ENCODE results near the gene ADAMTS6. TPM values are rescaled to one million over a fixed set of nuclear protein-coding genes. Genes with fewer than 3 reads are reported as not detected.
"Not testable (repeated sequence)": the region's sequence is repeated elsewhere in the genome, so short reads cannot be mapped to it uniquely, and the experiment has no call there.

The ADAMTS6 gene
- total and polyA plus RNA-seq, 9 donors: 0.80 to 3.2 (median 1.4) TPM

DNA sequence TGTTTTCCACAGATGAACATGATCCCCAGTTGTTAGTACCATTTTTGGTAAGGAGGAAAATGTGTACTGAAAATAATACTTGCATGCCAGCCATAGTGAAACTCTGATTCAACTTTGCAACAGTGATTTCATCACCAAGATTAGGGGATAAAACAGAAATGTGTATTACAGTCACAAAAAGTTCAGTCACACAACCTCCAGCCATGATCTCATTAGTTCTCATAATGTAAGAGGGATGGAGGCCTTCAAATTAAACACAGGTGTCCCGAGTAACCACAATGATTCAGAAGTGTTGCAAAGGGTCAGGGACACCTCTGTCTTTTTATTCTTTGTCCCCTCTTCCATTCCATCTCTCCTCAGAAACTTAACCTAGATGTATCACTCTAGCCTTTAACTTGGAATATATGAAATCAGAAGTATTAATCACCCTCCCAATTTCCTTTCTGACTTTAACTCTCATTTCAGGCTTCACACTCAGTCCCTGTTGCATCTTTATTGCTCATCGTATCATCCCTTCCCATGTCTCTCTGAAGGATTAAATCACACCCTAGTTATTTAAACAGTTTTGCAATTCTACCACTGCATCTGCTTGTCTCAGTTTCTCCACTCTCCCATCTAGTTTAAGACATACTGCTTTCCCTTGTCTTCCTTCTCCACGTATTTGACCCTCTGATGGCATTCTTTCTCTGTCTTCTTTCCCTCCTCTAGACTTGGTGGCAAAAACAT, 291.2 kb downstream of the ADAMTS6 start:
- no peak for DNase-seq

DNA sequence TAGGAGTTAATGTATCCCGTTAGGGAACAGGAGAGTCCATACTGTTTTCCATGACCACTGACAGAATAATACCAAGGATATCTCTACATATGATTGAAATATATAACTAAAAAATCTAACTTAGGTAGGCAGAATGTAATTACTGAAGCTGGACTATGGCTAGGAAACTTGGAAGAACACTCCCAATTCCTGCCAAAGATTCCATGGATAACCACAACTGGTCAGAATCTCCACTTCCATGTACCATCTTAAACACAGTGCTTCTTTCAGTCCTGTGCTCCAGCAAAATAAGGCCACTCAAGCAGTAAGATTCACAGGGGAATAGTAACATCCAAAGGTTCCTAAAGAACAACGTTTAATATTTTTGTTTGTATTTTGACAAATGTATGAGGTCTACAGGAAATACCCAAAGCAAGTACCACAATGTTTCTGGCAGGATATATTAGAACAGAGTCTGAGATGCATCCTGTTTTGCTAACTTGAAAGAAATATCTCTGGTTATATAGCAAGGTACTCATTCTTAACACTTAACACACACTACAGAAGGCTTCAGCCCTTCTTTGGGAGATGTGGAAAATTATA, 295.0 kb downstream of the ADAMTS6 start:
- Histone ChIP-seq H3K9me3 (replicated peaks; ENCODE audit: control insufficient read depth, low read depth, low read length) (no peaks in the 10 kb centered on the region), H3K27me3 (ENCODE audit: control insufficient read depth, insufficient read depth, low read length) (no peaks in the 10 kb centered on the region), H3K4me3 (ENCODE audit: low read length) (no peak overlapping the region), H3K36me3 (ENCODE audit: control insufficient read depth, insufficient read depth, low read length) (no peaks in the 10 kb centered on the region), H3K27ac (ENCODE audit: low read length) (no peak overlapping the region), H3K4me1 (ENCODE audit: control insufficient read depth, insufficient read depth, low read length) (no peaks in the 10 kb centered on the region)
- no CpG with 5 or more reads among the region's 2 CpGs for WGBS (ENCODE audit: insufficient coverage)
- DNase-seq: no peak

More for the DNA sequence above, 291.2 kb downstream of the ADAMTS6 start:
- no peak overlapping the region for H3K27ac ChIP-seq (ENCODE audit: low read length)
- H3K4me3 ChIP-seq (ENCODE audit: low read length): no peak overlapping the region
- no peaks in the 10 kb centered on the region for H3K9me3 ChIP-seq (replicated peaks; ENCODE audit: control insufficient read depth, low read depth, low read length)
- WGBS (ENCODE audit: insufficient coverage): 45% methylated on average over 1 of the region's 3 CpGs
- H3K4me1 ChIP-seq (ENCODE audit: control insufficient read depth, insufficient read depth, low read length): no peaks in the 10 kb centered on the region
- H3K27me3 ChIP-seq (ENCODE audit: control insufficient read depth, insufficient read depth, low read length): no peaks in the 10 kb centered on the region
- no peaks in the 10 kb centered on the region for H3K36me3 ChIP-seq (ENCODE audit: control insufficient read depth, insufficient read depth, low read length)

DNA sequence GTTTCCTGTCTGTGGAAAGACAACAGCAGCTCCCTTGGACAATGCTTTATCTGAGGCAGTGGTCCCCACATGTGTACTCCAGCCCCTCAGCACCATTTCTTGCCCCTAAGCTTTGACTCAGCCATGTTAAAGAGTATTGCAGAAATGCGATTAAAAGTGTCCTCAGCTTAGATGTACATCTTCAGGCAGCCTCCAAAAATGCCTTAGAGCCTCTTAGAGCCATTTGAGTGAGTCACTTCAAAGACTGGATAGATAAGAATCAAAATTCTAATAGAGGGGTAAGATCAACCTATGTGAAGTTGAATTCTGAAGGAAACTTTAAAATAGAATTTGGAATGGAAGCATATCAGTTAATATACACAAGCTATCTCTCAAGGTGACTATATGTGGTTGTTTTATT, 296.3 kb downstream of the ADAMTS6 start:
- no peaks in the 10 kb centered on the region for H3K36me3 ChIP-seq (ENCODE audit: control insufficient read depth, insufficient read depth, low read length)
- no peaks in the 10 kb centered on the region for H3K4me1 ChIP-seq (ENCODE audit: control insufficient read depth, insufficient read depth, low read length)
- H3K27me3 ChIP-seq (ENCODE audit: control insufficient read depth, insufficient read depth, low read length): no peaks in the 10 kb centered on the region
- no peaks in the 10 kb centered on the region for H3K9me3 ChIP-seq (replicated peaks; ENCODE audit: control insufficient read depth, low read depth, low read length)
- no CpG with 5 or more reads among the region's 1 CpG for WGBS (ENCODE audit: insufficient coverage)
- DNase-seq: no peak
- no peak overlapping the region for H3K27ac ChIP-seq (ENCODE audit: low read length)
- H3K4me3 ChIP-seq (ENCODE audit: low read length): no peak overlapping the region

GRCh38 chr5:65184780-65185179, 296.9 kb downstream of the ADAMTS6 start:
- WGBS (ENCODE audit: insufficient coverage): no CpG with 5 or more reads among the region's 5 CpGs
- DNase-seq: peak; percentile 17

GRCh38 chr5:65174231-65174630, 307.5 kb downstream of the ADAMTS6 start:
- not testable (repeated sequence) for H3K4me1 ChIP-seq (ENCODE audit: control insufficient read depth, insufficient read depth, low read length); H3K9me3 ChIP-seq (replicated peaks; ENCODE audit: control insufficient read depth, low read depth, low read length); H3K4me3 ChIP-seq (ENCODE audit: low read length); H3K27ac ChIP-seq (ENCODE audit: low read length); H3K27me3 ChIP-seq (ENCODE audit: control insufficient read depth, insufficient read depth, low read length); DNase-seq; H3K36me3 ChIP-seq (ENCODE audit: control insufficient read depth, insufficient read depth, low read length)
- WGBS (ENCODE audit: insufficient coverage): 94% methylated on average over 15 of the region's 18 CpGs

More at GRCh38 chr5:65184780-65185179, 296.9 kb downstream of the ADAMTS6 start:
- no peaks in the 10 kb centered on the region for H3K4me1 ChIP-seq (ENCODE audit: control insufficient read depth, insufficient read depth, low read length)
- H3K4me3 ChIP-seq (ENCODE audit: low read length): no peak overlapping the region
- H3K36me3 ChIP-seq (ENCODE audit: control insufficient read depth, insufficient read depth, low read length): no peaks in the 10 kb centered on the region
- no peaks in the 10 kb centered on the region for H3K27me3 ChIP-seq (ENCODE audit: control insufficient read depth, insufficient read depth, low read length)
- no peaks in the 10 kb centered on the region for H3K9me3 ChIP-seq (replicated peaks; ENCODE audit: control insufficient read depth, low read depth, low read length)
- no peak overlapping the region for H3K27ac ChIP-seq (ENCODE audit: low read length)

DNA sequence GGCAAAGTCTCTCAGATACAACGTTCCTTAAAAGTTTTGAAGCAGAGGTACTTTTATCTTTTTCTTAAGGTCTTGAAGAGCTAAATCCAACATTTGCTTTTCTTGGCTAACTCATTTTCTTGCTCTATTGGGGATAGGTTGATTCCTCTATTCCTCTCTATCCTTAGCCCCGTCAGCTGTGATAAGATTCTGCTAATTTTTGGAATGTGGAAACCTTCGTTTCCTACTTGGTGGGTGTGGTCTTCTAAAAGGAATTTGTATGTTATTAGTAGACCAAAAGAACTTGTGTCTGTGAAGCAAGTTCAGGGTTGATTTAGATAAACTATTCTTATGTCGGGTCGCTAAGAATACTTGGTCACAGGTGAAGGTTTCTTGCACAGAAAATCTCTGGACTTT, 308.6 kb downstream of the ADAMTS6 start:
- H3K4me3 ChIP-seq (ENCODE audit: low read length): no peak overlapping the region
- DNase-seq: no peak
- H3K36me3 ChIP-seq (ENCODE audit: control insufficient read depth, insufficient read depth, low read length): no peaks in the 10 kb centered on the region
- no peaks in the 10 kb centered on the region for H3K27me3 ChIP-seq (ENCODE audit: control insufficient read depth, insufficient read depth, low read length)
- no peaks in the 10 kb centered on the region for H3K9me3 ChIP-seq (replicated peaks; ENCODE audit: control insufficient read depth, low read depth, low read length)
- no peaks in the 10 kb centered on the region for H3K4me1 ChIP-seq (ENCODE audit: control insufficient read depth, insufficient read depth, low read length)
- no peak overlapping the region for H3K27ac ChIP-seq (ENCODE audit: low read length)
- no CpG with 5 or more reads among the region's 5 CpGs for whole genome bisulfite sequencing (ENCODE audit: insufficient coverage)

- H3K9me3 ChIP-seq (replicated peaks; ENCODE audit: control insufficient read depth, low read depth, low read length): no peaks in the 10 kb centered on the region
- H3K4me3 ChIP-seq (ENCODE audit: low read length): no peak overlapping the region
- 96% methylated on average over 5 of the region's 9 CpGs for WGBS (ENCODE audit: insufficient coverage)
- no peak overlapping the region for H3K27ac ChIP-seq (ENCODE audit: low read length)
- no peaks in the 10 kb centered on the region for H3K4me1 ChIP-seq (ENCODE audit: control insufficient read depth, insufficient read depth, low read length)
- H3K27me3 ChIP-seq (ENCODE audit: control insufficient read depth, insufficient read depth, low read length): no peaks in the 10 kb centered on the region
- H3K36me3 ChIP-seq (ENCODE audit: control insufficient read depth, insufficient read depth, low read length): no peaks in the 10 kb centered on the region
- DNase-seq: no peak
These were observed 309.1 kb downstream of the ADAMTS6 start for GRCh38 chr5:65172486-65173129.

- no peak overlapping the region for H3K4me3 ChIP-seq (ENCODE audit: low read length)
- H3K27me3 ChIP-seq (ENCODE audit: control insufficient read depth, insufficient read depth, low read length): no peaks in the 10 kb centered on the region
- WGBS (ENCODE audit: insufficient coverage): 83% methylated on average over 3 of the region's 4 CpGs
- H3K36me3 ChIP-seq (ENCODE audit: control insufficient read depth, insufficient read depth, low read length): no peaks in the 10 kb centered on the region
- DNase-seq: no peak
- no peaks in the 10 kb centered on the region for H3K9me3 ChIP-seq (replicated peaks; ENCODE audit: control insufficient read depth, low read depth, low read length)
- H3K27ac ChIP-seq (ENCODE audit: low read length): no peak overlapping the region
- no peaks in the 10 kb centered on the region for H3K4me1 ChIP-seq (ENCODE audit: control insufficient read depth, insufficient read depth, low read length)
These were observed 310.1 kb downstream of the ADAMTS6 start for GRCh38 chr5:65171645-65172044.

DNA sequence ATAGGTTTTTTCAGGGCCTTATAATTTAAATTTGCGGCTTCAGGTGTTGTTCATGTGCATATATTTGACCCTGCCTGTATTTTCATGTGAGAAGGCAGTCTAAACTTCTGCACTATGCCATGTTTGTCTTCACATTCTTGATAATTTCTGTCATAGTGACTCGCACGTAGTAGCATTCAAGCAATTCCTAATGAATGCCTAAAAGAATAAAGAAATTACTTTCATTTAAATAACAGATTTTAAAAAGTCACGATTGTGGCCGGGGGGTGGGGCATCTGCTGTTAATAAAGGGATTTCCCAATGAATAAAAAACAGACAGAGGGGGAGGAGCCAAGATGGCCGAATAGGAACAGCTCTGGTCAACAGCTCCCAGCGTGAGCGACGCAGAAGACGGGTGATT, 318.0 kb downstream of the ADAMTS6 start:
- Histone ChIP-seq H3K27me3 (ENCODE audit: control insufficient read depth, insufficient read depth, low read length) (no peaks in the 10 kb centered on the region), H3K4me3 (ENCODE audit: low read length) (no peak overlapping the region), H3K4me1 (ENCODE audit: control insufficient read depth, insufficient read depth, low read length) (no peaks in the 10 kb centered on the region), H3K36me3 (ENCODE audit: control insufficient read depth, insufficient read depth, low read length) (no peaks in the 10 kb centered on the region), H3K27ac (ENCODE audit: low read length) (no peak overlapping the region), H3K9me3 (replicated peaks; ENCODE audit: control insufficient read depth, low read depth, low read length) (no peaks in the 10 kb centered on the region)
- DNase-seq: no peak
- WGBS (ENCODE audit: insufficient coverage): 100% methylated on average over 4 of the region's 10 CpGs

- H3K4me1 ChIP-seq (ENCODE audit: control insufficient read depth, insufficient read depth, low read length): no peaks in the 10 kb centered on the region
- DNase-seq: no peak
- no peaks in the 10 kb centered on the region for H3K9me3 ChIP-seq (replicated peaks; ENCODE audit: control insufficient read depth, low read depth, low read length)
- WGBS (ENCODE audit: insufficient coverage): no CpG with 5 or more reads among the region's 1 CpG
- H3K27ac ChIP-seq (ENCODE audit: low read length): no peak overlapping the region
- H3K4me3 ChIP-seq (ENCODE audit: low read length): no peak overlapping the region
- H3K36me3 ChIP-seq (ENCODE audit: control insufficient read depth, insufficient read depth, low read length): no peaks in the 10 kb centered on the region
- no peaks in the 10 kb centered on the region for H3K27me3 ChIP-seq (ENCODE audit: control insufficient read depth, insufficient read depth, low read length)
These were observed 320.1 kb downstream of the ADAMTS6 start for GRCh38 chr5:65161655-65162054.

All from muscle of leg (tissue), 11 donors.